WERI-Rb-1 (cell line): ENCODE data around the gene ITGB5.

Experiments
- DNase-seq: peaks from one replicate; pipeline ENCODE4 v3.0.0-alpha.2; 2020
- H3K27ac ChIP-seq: fragments of 250-450 bp; sonication (Bioruptor Pico); 2 replicates; pipeline ENCODE4 v1.5.1; 2020; ENCODE audit warnings: mild to moderate bottlenecking, moderate library complexity
- H3K27me3 ChIP-seq: fragments of 250-450 bp; sonication (Bioruptor Pico); 2 replicates; pipeline ENCODE4 v1.5.1; 2021; ENCODE audit warnings: mild to moderate bottlenecking, low read depth, moderate library complexity; ENCODE audit not compliant: insufficient read depth, severe bottlenecking
- H3K36me3 ChIP-seq: fragments of 250-450 bp; sonication (Bioruptor Pico); 2 replicates; pipeline ENCODE4 v1.5.1; 2020; ENCODE audit warnings: mild to moderate bottlenecking, moderate library complexity
- H3K4me3 ChIP-seq: 2 replicates; pipeline ENCODE4 v1.5.1; 2011; ENCODE audit warnings: low read depth, mild to moderate bottlenecking, control low read depth, low read length
- H3K9me3 ChIP-seq: fragments of 250-450 bp; sonication (Bioruptor Pico); 2 replicates; pipeline ENCODE4 v1.5.1; 2021; ENCODE audit warnings: mild to moderate bottlenecking, moderate library complexity; ENCODE audit not compliant: severe bottlenecking
- TF ChIP-seq, protein P1 (sequence below): IDR thresholded peaks from 2 replicates; pipeline ENCODE4 v1.5.1; 2011; ENCODE audit warnings: low read depth, mild to moderate bottlenecking, control low read depth, inconsistent platforms, low read length

ITGB5 gene

DNA sequence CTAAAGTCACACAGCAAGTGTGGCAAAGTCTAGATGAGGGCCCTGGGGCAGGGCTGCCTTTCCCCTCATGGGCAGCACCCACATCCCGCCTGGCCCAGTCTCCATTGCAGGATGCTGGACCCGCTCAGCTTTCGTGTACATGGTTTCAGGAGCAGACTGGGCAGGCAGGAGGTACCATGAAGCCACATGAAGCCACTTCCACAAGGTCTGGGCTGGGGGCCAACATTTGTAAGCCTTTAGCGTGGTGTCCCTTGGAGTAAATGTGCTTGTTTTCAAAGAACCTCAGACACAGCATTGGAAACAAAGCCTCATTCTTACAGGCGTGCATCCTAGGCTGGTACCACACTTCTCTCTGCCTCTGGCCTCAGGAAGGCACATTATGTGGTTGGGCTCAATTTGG is 122.4 kb downstream of the ITGB5 start:
- no peak overlapping the region for H3K27ac ChIP-seq
- TF ChIP-seq, protein P1, sequence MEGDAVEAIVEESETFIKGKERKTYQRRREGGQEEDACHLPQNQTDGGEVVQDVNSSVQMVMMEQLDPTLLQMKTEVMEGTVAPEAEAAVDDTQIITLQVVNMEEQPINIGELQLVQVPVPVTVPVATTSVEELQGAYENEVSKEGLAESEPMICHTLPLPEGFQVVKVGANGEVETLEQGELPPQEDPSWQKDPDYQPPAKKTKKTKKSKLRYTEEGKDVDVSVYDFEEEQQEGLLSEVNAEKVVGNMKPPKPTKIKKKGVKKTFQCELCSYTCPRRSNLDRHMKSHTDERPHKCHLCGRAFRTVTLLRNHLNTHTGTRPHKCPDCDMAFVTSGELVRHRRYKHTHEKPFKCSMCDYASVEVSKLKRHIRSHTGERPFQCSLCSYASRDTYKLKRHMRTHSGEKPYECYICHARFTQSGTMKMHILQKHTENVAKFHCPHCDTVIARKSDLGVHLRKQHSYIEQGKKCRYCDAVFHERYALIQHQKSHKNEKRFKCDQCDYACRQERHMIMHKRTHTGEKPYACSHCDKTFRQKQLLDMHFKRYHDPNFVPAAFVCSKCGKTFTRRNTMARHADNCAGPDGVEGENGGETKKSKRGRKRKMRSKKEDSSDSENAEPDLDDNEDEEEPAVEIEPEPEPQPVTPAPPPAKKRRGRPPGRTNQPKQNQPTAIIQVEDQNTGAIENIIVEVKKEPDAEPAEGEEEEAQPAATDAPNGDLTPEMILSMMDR: no peak
- H3K27me3 ChIP-seq: no peaks in the 10 kb centered on the region
- no peaks in the 10 kb centered on the region for H3K36me3 ChIP-seq
- no peak overlapping the region for H3K4me3 ChIP-seq
- no peaks in the 10 kb centered on the region for H3K9me3 ChIP-seq
- no peak for DNase-seq

DNA sequence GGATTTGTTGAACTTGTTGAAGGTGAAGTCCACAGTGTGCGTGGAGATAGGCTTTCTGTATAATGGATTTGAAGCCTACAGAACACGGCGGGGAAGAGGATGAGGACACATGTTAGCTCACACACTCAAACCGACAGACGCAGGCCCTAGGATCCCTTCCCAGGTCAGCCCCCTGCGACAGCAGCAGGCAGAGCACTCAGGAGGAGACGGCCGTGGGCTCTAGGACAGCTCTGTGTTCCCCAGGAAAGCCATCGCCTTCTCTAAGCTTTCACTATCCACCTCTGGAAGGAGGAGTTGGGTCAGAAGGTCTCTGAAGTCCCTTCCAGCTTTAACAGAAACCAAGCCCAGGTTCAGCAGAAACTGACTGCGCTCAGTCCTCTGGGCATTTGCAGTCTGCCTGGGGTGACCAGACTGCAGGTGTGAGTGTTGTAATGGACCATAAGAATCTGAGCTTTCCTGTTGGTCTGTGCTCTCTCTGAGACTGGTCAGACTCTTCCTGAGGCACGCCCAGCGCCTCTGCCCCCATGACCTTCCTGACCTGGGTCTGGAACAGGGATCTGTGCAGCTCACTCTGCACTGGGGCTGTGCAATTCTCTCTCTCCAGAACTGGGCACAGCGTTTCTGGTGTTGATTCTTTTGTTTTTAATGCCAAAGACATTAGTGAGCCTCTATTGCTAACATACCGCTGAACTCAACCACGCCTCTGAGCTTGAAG is 123.4 kb downstream of the ITGB5 start:
- DNase-seq: no peak
- H3K27ac ChIP-seq: no peak overlapping the region
- no peaks in the 10 kb centered on the region for H3K36me3 ChIP-seq
- no peaks in the 10 kb centered on the region for H3K9me3 ChIP-seq
- H3K27me3 ChIP-seq: no peaks in the 10 kb centered on the region
- no peak overlapping the region for H3K4me3 ChIP-seq
- TF ChIP-seq, protein P1: no peak

DNA sequence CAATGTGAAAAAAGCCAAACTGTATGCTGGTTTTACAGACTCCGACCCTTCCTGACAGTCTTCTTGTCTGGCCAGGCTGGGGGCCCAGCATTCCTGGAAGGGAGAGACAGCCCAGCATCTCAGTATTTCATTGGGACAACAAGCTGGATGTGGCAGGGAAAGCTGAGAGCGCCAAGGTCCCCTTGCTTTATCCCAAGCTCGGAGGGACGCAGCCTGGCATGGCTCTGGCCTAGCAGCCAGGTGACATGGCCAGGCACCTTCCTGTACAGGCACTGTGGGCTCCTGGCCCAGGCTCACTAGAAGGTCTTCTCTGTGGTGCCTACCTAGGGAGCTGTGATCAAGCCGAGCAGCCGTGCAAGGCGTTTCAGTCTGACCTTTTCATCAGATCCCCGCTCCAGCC is 124.0 kb downstream of the ITGB5 start:
- TF ChIP-seq, protein P1: no peak

DNA sequence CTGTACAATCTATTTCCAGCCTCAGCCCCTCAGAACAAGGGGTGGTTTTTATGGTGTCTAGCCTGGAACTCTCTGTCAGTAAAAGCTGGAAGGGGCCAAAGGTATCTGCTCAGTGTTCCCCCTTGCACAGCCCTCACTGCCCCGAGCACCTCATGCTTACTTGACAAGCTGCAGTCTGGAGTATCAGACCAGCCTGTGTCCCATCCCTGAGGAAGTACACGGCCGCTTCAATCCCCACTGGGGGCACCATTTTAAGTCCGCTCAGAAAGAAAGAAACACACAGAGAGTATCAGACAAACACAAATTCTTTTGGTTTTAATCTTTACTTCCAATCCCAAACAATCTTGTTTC is 124.5 kb downstream of the ITGB5 start:
- TF ChIP-seq, protein P1: no peak
- no peak for DNase-seq
- no peaks in the 10 kb centered on the region for H3K36me3 ChIP-seq
- no peaks in the 10 kb centered on the region for H3K27me3 ChIP-seq
- H3K27ac ChIP-seq: no peak overlapping the region
- H3K4me3 ChIP-seq: no peak overlapping the region
- H3K9me3 ChIP-seq: no peaks in the 10 kb centered on the region

More for the DNA sequence above, 124.0 kb downstream of the ITGB5 start:
- Histone ChIP-seq H3K27me3 (no peaks in the 10 kb centered on the region), H3K27ac (no peak overlapping the region), H3K36me3 (no peaks in the 10 kb centered on the region), H3K4me3 (no peak overlapping the region), H3K9me3 (no peaks in the 10 kb centered on the region)
- no peak for DNase-seq

DNA sequence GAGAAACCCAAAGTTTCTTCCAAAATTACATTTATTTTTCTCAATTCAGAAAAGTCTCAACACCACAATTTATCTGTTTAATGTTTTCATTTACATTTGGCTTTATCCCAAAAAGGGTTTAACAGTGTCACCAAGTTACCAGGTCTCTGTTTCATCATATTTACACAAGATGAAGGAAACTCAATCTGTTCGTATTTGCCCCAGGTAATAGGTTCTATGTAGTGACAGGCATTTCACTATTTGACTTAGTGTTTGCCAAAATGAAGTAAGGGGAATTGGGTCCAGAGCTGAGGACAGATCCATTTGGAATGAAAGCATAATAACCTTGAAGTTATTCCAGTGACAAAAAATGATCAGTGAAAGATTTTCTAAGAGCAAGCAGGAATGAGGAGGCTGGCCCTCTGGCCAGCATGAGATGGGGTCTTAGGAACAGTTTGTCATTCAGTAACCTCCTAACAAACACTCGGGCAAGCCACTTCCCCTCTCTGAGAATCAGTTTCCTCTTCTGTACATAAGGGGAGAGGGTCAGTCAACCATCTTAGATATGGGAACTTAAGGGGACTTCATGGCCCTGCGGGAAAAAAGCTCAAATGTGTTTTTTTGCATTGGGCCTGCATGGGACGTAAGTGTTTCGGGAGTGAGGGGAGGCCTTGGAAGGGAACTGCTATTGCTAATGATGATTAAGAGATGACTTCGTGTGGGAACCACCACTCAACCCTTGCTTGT is 125.1 kb downstream of the ITGB5 start:
- no peaks in the 10 kb centered on the region for H3K9me3 ChIP-seq
- no peak overlapping the region for H3K27ac ChIP-seq
- DNase-seq: no peak
- H3K27me3 ChIP-seq: no peaks in the 10 kb centered on the region
- TF ChIP-seq, protein P1: no peak
- H3K36me3 ChIP-seq: no peaks in the 10 kb centered on the region
- no peak overlapping the region for H3K4me3 ChIP-seq
